HepG2 (cell line): Measurements from ENCODE around the gene MAPK12.

Source experiments
- BRCA1 ChIP-seq: sonication (generic); formaldehyde crosslinking; IDR thresholded peaks from 2 replicates; pipeline ENCODE4 v1.4.0; 2020; ENCODE audit warnings: missing genetic modification reagents
- ERF ChIP-seq: IDR thresholded peaks from 2 replicates; pipeline ENCODE4 v1.6.1; 2018; ENCODE audit warnings: missing biosample characterization, missing genetic modification reagents
- POLR2A ChIP-seq, 2 experiments: IDR thresholded peaks; 2 replicates each; pipeline ENCODE4 v1.6.1; 2011; ENCODE audit warnings: low read depth in 2 of 2, low read length in 2 of 2, mild to moderate bottlenecking in 1 of 2, moderate library complexity in 1 of 2; ENCODE audit not compliant: insufficient read depth in 1 of 2

GRCh38 chr22:50220603-50221409 lies 40.7 kb downstream of the MAPK12 start:
- TF ChIP-seq POLR2A (IDR thresholded peaks at IDR 0.05; ENCODE audit: insufficient read depth in 1 of 2, low read depth in 2 of 2, low read length in 2 of 2) (no peak), BRCA1 (CRISPR knock-in tag) (no peak), ERF (no peak)
